H1 (cell line): ENCODE measurements around the gene DDX56. TPM values are rescaled to one million over a fixed set of nuclear protein-coding genes. Genes with fewer than 3 reads are reported as not detected.

ENCODE experiments used
- CTCF ChIA-PET: fragments of 300-600 bp; sonication (Branson Sonifier 250); formaldehyde crosslinking; loops from one replicate; lab custom pipeline; 2021; ENCODE audit not compliant: partially characterized antibody; lab: Charles Lee
- POLR2A ChIA-PET: fragments of 300-600 bp; sonication (Branson Sonifier 250); formaldehyde crosslinking; loops from one replicate; lab custom pipeline; 2021; ENCODE audit warnings: inconsistent platforms; ENCODE audit not compliant: partially characterized antibody; lab: Charles Lee
- DNase-seq, 2 experiments: peaks; one replicate each; pipeline versions ENCODE4 v3.0.0 to v3.0.0-alpha.2; 2010 to 2022; ENCODE audit warnings: low spot score in 2 of 2, low read depth in 1 of 2, mixed read lengths in 1 of 2
- FAIRE-seq: peaks from 2 replicates; lab custom pipeline; 2011; peaks lifted over from hg19 to GRCh38; lab: Jason Lieb, UNC
- H2AFZ ChIP-seq: 2 replicates; pipeline ENCODE4 v1.8.1; 2012; ENCODE audit warnings: low read length, inconsistent platforms
- H2AK5ac ChIP-seq: 2 replicates; pipeline ENCODE4 v1.6.1; 2013; ENCODE audit warnings: low read depth, low read length
- H2BK120ac ChIP-seq: replicated peaks from 2 replicates; pipeline ENCODE3; 2013; ENCODE audit warnings: low read depth, low read length, inconsistent platforms
- H2BK12ac ChIP-seq: 2 replicates; pipeline ENCODE4 v1.6.1; 2013; ENCODE audit warnings: low read depth, low read length
- H2BK15ac ChIP-seq: 2 replicates; pipeline ENCODE4 v1.6.1; 2013; ENCODE audit warnings: low read length
- H2BK20ac ChIP-seq: 2 replicates; pipeline ENCODE4 v1.6.1; 2013; ENCODE audit warnings: low read length
- H2BK5ac ChIP-seq: 2 replicates; pipeline ENCODE4 v1.6.1; 2013; ENCODE audit warnings: low read depth, low read length
- H3K14ac ChIP-seq: 2 replicates; pipeline ENCODE4 v1.6.1; 2013; ENCODE audit warnings: inconsistent platforms; ENCODE audit not compliant: insufficient read length
- H3K18ac ChIP-seq: 2 replicates; pipeline ENCODE4 v1.6.1; 2013; ENCODE audit warnings: low read length; ENCODE audit errors: extremely low read depth
- H3K23ac ChIP-seq: 2 replicates; pipeline ENCODE4 v1.6.1; 2013; ENCODE audit warnings: inconsistent platforms; ENCODE audit not compliant: insufficient read length
- H3K23me2 ChIP-seq: 2 replicates; pipeline ENCODE4 v1.6.1; 2013; ENCODE audit warnings: low read depth, low read length
- H3K27ac ChIP-seq: 2 replicates; pipeline ENCODE4 v1.6.1; 2011; ENCODE audit warnings: low read depth, low read length, inconsistent platforms
- H3K27me3 ChIP-seq, 4 experiments: replicated peaks in 1 of 4; 1 replicate in 1 of 4; 2 replicates in 3 of 4; pipeline versions ENCODE4 v1.6.1 to v1.8.1; 2011 to 2013; ENCODE audit warnings: low read length in 3 of 4, mild to moderate bottlenecking in 3 of 4, inconsistent platforms in 2 of 4, mixed read lengths in 2 of 4, moderate library complexity in 1 of 4; ENCODE audit not compliant: control insufficient read depth in 3 of 4, insufficient read depth in 3 of 4; ENCODE audit errors: extremely low read depth in 1 of 4
- H3K36me3 ChIP-seq, 4 experiments: 2 replicates each; pipeline versions ENCODE4 v1.6.1 to v1.8.1; 2011 to 2013; ENCODE audit warnings: mild to moderate bottlenecking in 4 of 4, low read length in 3 of 4, moderate library complexity in 2 of 4, control low read depth in 1 of 4, inconsistent platforms in 1 of 4; ENCODE audit not compliant: insufficient read depth in 4 of 4, control insufficient read depth in 2 of 4
- H3K4ac ChIP-seq: replicated peaks from 2 replicates; pipeline ENCODE3; 2013; ENCODE audit warnings: low read length, low read depth, mixed read lengths, inconsistent platforms; ENCODE audit not compliant: insufficient read length
- H3K4me1 ChIP-seq, 4 experiments: replicated peaks in 1 of 4; 1 replicate in 1 of 4; 2 replicates in 3 of 4; pipeline versions ENCODE4 v1.6.1 to v1.8.1; 2011 to 2013; ENCODE audit warnings: low read length in 3 of 4, inconsistent platforms in 2 of 4, mixed read lengths in 1 of 4; ENCODE audit not compliant: insufficient read depth in 4 of 4, control insufficient read depth in 3 of 4
- H3K4me2 ChIP-seq, 2 experiments: 2 replicates each; pipeline versions ENCODE4 v1.6.1 to v1.8.1; 2011 to 2013; ENCODE audit warnings: low read depth in 2 of 2, low read length in 2 of 2, control low read depth in 1 of 2, inconsistent platforms in 1 of 2, mild to moderate bottlenecking in 1 of 2; ENCODE audit not compliant: insufficient read depth in 1 of 2
- H3K4me3 ChIP-seq, 4 experiments: fragments of 200-600, 300-600 bp in 1 of 4; sonication (generic), shearing (Covaris generic), sonication (Bioruptor Twin) in 1 of 4; 2 replicates each; pipeline versions ENCODE4 v1.5.1 to v1.8.1; 2011 to 2016; ENCODE audit warnings: low read length in 4 of 4, low read depth in 3 of 4, control low read depth in 2 of 4, inconsistent platforms in 2 of 4, mild to moderate bottlenecking in 2 of 4, mixed read lengths in 1 of 4, moderate library complexity in 1 of 4; ENCODE audit not compliant: insufficient read depth in 2 of 4; ENCODE audit errors: extremely low read depth in 1 of 4
- H3K56ac ChIP-seq: replicated peaks from 2 replicates; pipeline ENCODE3; 2013; ENCODE audit warnings: low read depth, mild to moderate bottlenecking, mixed read lengths, low read length, inconsistent platforms; ENCODE audit not compliant: insufficient read length
- H3K79me1 ChIP-seq: 2 replicates; pipeline ENCODE4 v1.6.1; 2013; ENCODE audit warnings: low read depth, low read length, control low read depth
- H3K79me2 ChIP-seq, 2 experiments: 2 replicates each; pipeline versions ENCODE4 v1.6.1 to v1.8.1; 2012 to 2013; ENCODE audit warnings: low read length in 2 of 2, mild to moderate bottlenecking in 2 of 2, inconsistent platforms in 1 of 2; ENCODE audit not compliant: insufficient read depth in 2 of 2, control insufficient read depth in 1 of 2
- H3K9ac ChIP-seq, 4 experiments: replicated peaks in 1 of 4; 1 replicate in 1 of 4; 2 replicates in 3 of 4; pipeline versions ENCODE4 v1.6.1 to v1.8.1; 2011 to 2013; ENCODE audit warnings: low read depth in 3 of 4, low read length in 3 of 4, control low read depth in 2 of 4, mild to moderate bottlenecking in 2 of 4, moderate library complexity in 2 of 4, inconsistent platforms in 1 of 4; ENCODE audit errors: extremely low read depth in 1 of 4
- H3K9me3 ChIP-seq, 2 experiments: 2 replicates each; pipeline versions ENCODE4 v1.6.1 to v1.8.1; 2012 to 2013; ENCODE audit warnings: mild to moderate bottlenecking in 2 of 2, moderate library complexity in 2 of 2, control low read depth in 1 of 2, inconsistent platforms in 1 of 2, low read depth in 1 of 2, low read length in 1 of 2, mixed read lengths in 1 of 2; ENCODE audit not compliant: insufficient read depth in 2 of 2
- H4K20me1 ChIP-seq, 2 experiments: replicated peaks in 1 of 2; 2 replicates each; pipeline versions ENCODE3 to v1.8.1; 2011 to 2013; ENCODE audit warnings: inconsistent platforms in 2 of 2, low read length in 2 of 2, mild to moderate bottlenecking in 1 of 2; ENCODE audit not compliant: insufficient read depth in 2 of 2, control insufficient read depth in 1 of 2
- H4K5ac ChIP-seq: 2 replicates; pipeline ENCODE4 v1.6.1; 2013; ENCODE audit warnings: low read length, low read depth, mixed read lengths, inconsistent platforms; ENCODE audit not compliant: insufficient read length
- H4K8ac ChIP-seq: 2 replicates; pipeline ENCODE4 v1.8.0; 2013; ENCODE audit warnings: mild to moderate bottlenecking, moderate library complexity, low read length, inconsistent platforms; ENCODE audit not compliant: insufficient read depth; ENCODE audit errors: extremely low read depth
- H4K91ac ChIP-seq: replicated peaks from 2 replicates; pipeline ENCODE3; 2013; ENCODE audit warnings: low read length, mixed read lengths, inconsistent platforms; ENCODE audit not compliant: insufficient read length
- CREB1 ChIP-seq: IDR thresholded peaks from 2 replicates; pipeline ENCODE4 v1.6.1; 2012; ENCODE audit warnings: inconsistent platforms
- EGR1 ChIP-seq: IDR thresholded peaks from 2 replicates; pipeline ENCODE4 v1.6.1; 2011; ENCODE audit warnings: low read depth, low read length, borderline replicate concordance
- GTF2F1 ChIP-seq: IDR thresholded peaks from 2 replicates; pipeline ENCODE4 v1.6.1; 2012; ENCODE audit warnings: low read depth, low read length, improper control_type of control experiment, borderline replicate concordance
- NRF1 ChIP-seq: IDR thresholded peaks from 2 replicates; pipeline ENCODE4 v1.6.1; 2011; ENCODE audit warnings: mild to moderate bottlenecking, low read depth, low read length, improper control_type of control experiment
- YY1 ChIP-seq: IDR thresholded peaks from 2 replicates; pipeline ENCODE4 v1.6.1; 2011; ENCODE audit warnings: low read depth, mild to moderate bottlenecking, low read length
- WGBS, 2 experiments: shearing (Covaris generic) in 1 of 2; methylation state at CpG; one replicate each; pipeline versions ENCODE4 v1.1.6 to v1.1.7; 2013 to 2015; ENCODE audit warnings: low lambda C conversion rate in 2 of 2, mixed read lengths in 2 of 2, inconsistent platforms in 1 of 2, low coverage in 1 of 2, missing lambda C conversion rate in 1 of 2; ENCODE audit not compliant: insufficient replicate concordance in 2 of 2, insufficient coverage in 1 of 2, insufficient read length in 1 of 2; ENCODE audit errors: extremely low coverage in 1 of 2, missing lambda C conversion rate in 1 of 2; 5-methylcytosine and 5-hydroxymethylcytosine counted together
- polyA plus RNA-seq, 7 experiments: library from polyadenylated mRNA; depleted of rRNA in 3 of 7; stranded (reverse) in 5 of 7; unstranded in 2 of 7; fragments of >200 nt in 5 of 7; fragments of 200-250 nt in 2 of 7; gene quantifications; 1 replicate in 5 of 7; 2 replicates in 1 of 7; 4 replicates in 1 of 7; pipeline versions ENCODE4 v1.2.1 to v1.2.3, GENCODE V29; 2011 to 2013; ENCODE audit warnings: missing spikeins in 2 of 7, mixed read lengths in 2 of 7
- total RNA-seq: library from RNA; stranded (reverse); fragmentation: NEBNext Ultra II Directional; extraction: Animal tissue kit (Norgen Biotek cat#: 25700); gene quantifications from 2 replicates; pipeline ENCODE4 v1.2.1, GENCODE V29; 2021

DDX56 gene
- total and polyA plus RNA-seq, 2 of the 8 experiments (the other 6 are each of a cell fraction or from before 2014, with no cell fraction given) = 56.9 to 81.6 TPM

GRCh38 chr7:44618045-44618444 is 44.3 kb upstream of the DDX56 start:
- Histone ChIP-seq H2BK5ac (no peak overlapping the region), H4K91ac (no peak overlapping the region), H3K56ac (no peak overlapping the region), H3K18ac (no peak overlapping the region), H3K14ac (no peak overlapping the region), H3K79me1 (peaks cover 2% of the 10 kb centered on the region), H2BK15ac (no peak overlapping the region), H2BK120ac (no peak overlapping the region), H3K79me2 (peaks cover 18 to 98% of the 10 kb centered on the region in 2 experiments), H2AK5ac (no peak overlapping the region), H3K23me2 (no peaks in the 10 kb centered on the region), H2BK12ac (no peak overlapping the region), H3K27me3 (no peaks in the 10 kb centered on the region), H3K23ac (no peak overlapping the region), H3K9me3 (no peaks in the 10 kb centered on the region), H3K9ac (no peak overlapping the region), H3K27ac (no peak overlapping the region), H4K5ac (no peak overlapping the region), H3K4me3 (no peak overlapping the region), H4K8ac (no peak overlapping the region), H3K4ac (no peak overlapping the region), H3K36me3 (no peaks in the 10 kb centered on the region), H4K20me1 (peaks cover 0 to 18% of the 10 kb centered on the region in 2 experiments), H3K4me2 (no peak overlapping the region), H2AFZ (no peak overlapping the region), H3K4me1 (no peaks in the 10 kb centered on the region; a peak in 1 of 7 replicates), H2BK20ac (no peak overlapping the region)
- ChIA-PET POLR2A (no interaction called here), CTCF (no interaction called here)
- no peak for TF ChIP-seq NRF1
- no peak for TF ChIP-seq EGR1
- no peak for TF ChIP-seq YY1
- no peak for TF ChIP-seq GTF2F1
- no peak for TF ChIP-seq CREB1
- FAIRE-seq (no peak), DNase-seq (no peak)
- WGBS, 2 experiments = 87% methylated on average over 1 of the region's 1 CpG; no CpG with 5 or more reads in 1 of the 2 experiments
